NCI-H2081 treated with DMSO at 0.1 percent for 48 hours (cell line): ENCODE results near the gene RASA3.
"Not testable (repeated sequence)": the region's sequence is repeated elsewhere in the genome, so short reads cannot be mapped to it uniquely, and the experiment has no call there.

Source experiments
- DNase-seq: peaks from one replicate; lab custom pipeline; 2025; lab: John Stamatoyannopoulos, UW

The RASA3 gene

DNA sequence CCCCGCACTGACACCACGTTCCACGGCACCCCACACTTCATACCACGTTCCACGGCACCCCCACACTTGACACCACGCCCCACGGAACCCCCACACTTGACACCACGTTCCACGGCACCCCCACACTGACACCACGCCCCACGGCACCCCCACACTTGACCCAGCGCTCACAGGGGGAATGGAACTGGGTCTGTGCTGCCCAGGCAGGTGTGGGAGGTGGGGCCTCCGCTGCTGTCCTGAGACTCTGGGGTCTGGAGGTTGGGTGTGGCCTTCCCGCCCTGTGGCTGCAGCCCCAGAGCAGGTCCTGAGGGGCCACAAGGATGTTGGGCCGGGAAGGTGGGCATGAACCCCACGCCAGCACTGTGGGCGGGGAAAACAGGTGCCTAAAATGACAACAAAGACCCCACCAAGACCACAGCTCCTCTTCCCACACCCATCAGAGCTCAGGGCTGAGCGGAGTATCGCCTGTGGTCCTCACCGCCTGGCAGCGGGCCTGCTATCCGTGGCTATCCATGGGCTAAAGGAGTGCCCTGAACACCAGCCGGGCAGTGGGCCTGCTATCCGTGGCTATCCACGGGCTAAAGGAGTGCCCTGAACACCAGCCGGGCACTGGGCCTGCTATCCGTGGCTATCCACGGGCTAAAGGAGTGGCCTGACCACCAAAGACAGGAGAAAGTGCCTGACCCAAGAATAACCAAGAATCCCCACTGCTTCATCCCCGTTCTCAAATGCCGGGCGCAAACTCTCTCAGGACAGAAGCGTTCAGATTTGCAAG is 98.7 kb downstream of the RASA3 start:
- DNase-seq: no peak

GRCh38 chr13:114032126-114032799 is 100.2 kb downstream of the RASA3 start:
- no peak for DNase-seq

- DNase-seq: no peak
These were observed 100.8 kb downstream of the RASA3 start for GRCh38 chr13:114031631-114032030.

DNA sequence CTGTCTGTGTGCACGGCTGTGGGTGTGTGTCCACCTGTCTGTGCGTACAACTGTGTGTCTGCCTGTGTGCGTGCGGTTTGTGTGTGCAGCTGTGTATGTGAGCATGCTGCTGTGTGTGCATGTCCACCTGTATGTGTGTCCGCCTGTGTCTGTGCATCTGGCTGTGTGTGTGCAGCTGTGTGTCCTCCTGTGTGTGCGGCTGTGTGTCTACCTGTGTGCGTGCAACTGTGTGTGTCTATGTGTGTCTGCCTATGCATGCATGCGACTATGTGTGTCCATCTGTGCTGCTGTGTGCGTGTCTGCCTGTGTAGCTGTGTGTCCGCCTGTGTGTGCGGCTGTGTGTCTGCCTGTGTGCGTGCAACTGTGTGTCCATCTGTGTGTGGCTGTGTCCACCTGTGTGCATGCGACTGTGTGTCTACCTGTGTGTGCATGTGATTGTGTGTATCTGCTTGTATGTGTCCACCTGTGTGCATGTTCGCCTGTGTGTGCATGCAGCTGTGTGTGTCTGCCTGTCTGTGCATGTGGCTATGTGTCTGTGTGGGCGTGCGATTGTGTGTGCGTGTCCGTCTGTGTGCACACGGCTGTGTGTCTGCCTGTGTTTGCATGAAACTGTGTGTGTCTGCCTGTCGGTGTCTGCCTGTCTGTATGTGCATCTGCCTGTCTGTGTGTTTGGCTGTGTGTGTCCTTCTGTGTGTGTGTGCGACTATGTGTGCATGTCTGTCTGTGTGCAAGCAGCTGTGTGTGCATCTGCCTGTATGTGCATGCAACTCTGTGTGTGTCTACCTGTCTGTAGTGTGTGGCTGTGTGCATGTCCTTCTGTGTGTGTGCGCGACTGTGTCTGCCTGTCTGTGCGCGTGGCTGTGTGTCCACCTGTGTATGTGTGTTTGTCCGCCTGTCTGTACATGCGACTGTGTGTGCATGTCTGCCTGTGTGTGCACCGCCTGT is 101.5 kb downstream of the RASA3 start:
- no peak for DNase-seq

DNA sequence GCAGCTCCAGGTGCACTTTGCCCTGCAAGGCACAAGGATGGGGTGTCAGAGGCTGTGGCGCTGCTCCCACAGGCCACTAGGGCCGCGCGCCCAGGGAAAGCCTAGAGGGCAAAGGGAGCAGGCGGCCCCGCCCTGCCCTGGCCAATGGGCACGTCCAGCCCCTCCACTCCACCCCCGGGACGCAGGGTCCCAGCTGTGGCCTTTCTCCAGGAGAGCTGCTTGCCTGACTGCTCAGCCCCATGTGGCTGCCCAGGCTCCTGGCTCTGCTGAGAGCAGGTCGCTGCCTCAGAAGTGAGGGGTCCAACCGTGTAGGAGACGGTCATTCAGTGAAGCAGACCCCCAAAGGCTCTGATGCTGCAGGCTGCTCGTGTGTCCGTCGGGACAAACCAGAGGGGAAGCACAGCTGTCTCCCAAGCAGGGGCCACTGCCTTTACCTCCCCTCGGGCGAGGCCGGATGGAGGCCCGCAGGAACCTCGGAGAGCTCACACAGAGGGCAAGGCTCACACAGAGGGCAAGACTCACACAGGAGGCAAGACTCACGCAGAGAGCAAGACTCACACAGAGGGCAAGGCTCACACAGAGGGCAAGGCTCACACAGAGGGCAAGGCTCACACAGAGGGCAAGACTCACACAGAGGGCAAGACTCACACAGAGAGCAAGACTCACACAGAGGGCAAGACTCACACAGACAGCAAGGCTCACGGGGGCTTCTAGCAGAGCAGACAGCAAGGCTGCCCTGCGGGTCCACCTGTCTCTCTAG is 102.4 kb downstream of the RASA3 start:
- no peak for DNase-seq

- no peak for DNase-seq
These were observed 104.6 kb downstream of the RASA3 start for GRCh38 chr13:114027826-114028225.

- DNase-seq: no peak
These were observed 105.2 kb downstream of the RASA3 start for GRCh38 chr13:114027046-114027715.

DNA sequence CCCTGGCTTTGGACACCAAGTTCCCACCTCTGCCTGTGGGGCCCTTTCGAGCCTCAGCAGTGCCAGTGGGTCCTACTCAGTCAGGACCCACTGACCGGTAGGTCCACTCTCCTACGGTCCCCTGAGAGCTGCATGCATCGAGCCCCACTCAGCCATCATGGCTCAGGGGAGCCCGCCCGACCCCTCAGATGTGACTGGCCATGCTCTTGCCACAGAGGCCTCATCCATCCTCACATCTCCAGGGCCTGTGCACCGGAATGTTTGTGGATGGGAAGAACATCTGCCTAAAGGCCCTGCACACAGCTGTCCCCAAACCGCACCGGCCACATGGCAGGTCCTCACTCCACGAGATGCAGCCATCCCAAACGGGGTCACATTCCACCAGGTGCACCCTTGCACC is 105.9 kb downstream of the RASA3 start:
- no peak for DNase-seq

- no peak for DNase-seq
These were observed 106.5 kb downstream of the RASA3 start for GRCh38 chr13:114025714-114026431.

GRCh38 chr13:114025405-114025713 is 107.1 kb downstream of the RASA3 start:
- no peak for DNase-seq

DNA sequence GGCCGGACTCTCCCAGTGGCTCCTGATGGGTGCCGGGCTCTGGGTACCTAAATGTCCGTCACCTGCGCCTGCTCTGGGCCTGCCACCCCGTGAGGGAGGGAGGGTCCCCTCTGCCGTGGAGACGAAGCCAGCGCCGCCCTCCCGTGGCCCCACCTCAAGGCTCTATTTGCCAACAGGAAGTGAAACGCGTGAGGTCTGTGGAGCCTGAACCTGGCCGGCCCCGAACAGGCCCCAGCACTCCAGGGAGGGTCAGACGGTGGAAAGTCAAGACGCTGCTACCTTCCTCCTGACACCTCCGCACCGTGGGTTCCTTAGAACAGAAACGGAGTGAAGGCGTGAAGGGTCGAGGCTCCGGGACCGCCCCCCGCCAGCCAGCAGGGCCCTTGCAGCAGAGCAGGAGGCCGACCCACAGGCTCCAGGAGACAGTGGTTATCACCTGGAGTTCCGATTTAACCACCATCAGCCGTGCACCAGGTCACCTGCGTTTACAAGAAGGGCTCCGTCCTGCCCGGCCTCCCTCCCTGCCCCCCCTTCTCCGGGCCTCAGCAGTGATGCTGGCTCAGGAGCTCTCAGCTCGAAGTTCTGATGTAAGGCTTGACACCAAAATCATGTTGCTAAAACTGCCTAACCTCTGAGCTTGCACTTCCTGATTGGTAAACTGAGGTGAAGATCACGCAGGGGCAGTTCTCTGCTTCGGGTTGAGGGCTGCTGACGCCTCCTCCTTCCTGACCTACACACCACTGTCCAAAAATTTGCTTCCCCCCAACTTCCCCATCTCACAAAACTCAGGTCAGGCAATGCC is 107.6 kb downstream of the RASA3 start:
- no peak for DNase-seq

GRCh38 chr13:114023716-114024602 is 108.5 kb downstream of the RASA3 start:
- no peak for DNase-seq

DNA sequence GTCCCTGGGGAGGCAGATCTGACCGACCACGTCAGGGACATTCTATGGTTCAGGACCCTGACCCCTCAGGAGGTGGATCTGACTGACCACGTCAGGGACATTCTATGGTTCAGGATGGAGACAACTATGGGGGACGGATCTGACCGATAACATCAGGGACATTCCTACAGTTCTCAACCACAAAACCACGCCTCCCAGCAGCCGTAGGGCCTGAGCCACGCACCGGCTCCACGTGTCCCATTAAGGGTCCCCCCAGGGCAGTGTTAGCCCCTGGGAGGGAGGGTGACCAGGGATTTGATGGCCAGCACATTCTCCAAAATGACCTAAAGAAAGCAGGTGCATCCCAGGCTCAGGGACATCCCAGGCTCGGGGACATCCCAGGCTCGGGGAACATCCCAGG is 109.5 kb downstream of the RASA3 start:
- no peak for DNase-seq

DNA sequence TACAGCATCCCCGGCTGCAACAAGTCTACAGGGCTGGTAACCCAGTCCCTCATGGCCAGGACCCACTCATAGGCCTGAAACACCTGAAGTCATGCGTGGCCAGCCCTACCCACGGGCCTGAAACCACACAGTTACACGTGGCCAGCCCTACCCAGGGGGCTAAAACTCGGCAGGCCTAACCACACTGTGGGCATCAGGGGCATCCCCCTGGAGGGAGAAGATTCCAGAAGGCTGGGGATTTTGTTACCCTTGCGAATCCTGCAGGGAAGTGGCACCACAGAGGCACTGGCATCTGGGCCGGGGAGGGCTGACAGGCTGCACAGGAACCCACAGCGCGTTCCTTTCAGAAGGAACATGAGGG is 110.1 kb downstream of the RASA3 start:
- no peak for DNase-seq

DNA sequence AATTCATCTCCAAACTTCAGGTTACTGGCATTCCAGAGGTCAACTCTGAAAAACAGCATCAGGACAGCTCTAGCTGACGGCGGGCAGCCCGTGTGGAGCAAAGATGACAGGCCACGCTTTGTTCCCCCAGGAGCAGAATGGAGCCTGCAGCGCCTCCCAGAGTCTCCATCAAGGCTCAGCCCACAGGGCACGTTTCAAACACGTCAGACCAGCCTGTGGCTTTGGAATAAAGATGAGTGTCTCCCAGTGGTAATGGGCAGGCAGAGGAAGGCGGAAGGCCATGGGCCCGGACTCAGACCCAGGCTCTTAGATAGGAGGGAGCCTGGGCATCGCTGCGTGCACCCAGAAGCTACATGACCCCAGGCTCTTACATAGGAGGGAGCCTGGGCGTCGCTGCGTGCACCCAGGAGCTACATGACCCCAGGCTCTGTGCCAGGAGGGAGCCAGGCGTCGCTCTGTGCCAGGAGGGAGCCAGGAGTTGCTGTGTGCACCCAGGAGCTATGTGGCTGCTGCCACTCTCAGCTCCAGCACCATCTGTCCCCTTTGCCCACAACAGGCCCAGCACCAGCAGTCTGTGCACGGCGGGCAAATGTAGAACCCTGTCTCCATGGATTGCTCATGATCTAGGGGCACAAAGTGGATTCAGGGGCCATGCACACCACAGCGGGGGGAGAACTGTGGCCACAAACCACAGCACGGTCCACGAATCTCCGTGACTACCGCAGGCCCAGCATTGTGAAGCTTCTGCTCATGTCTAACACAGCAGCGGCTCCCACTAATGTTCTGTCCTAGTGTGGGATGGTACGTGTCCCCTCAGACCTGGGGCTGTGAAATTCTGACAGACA is 110.7 kb downstream of the RASA3 start:
- no peak for DNase-seq

- DNase-seq: no peak
These were observed 111.5 kb downstream of the RASA3 start for GRCh38 chr13:114020750-114021463.

DNA sequence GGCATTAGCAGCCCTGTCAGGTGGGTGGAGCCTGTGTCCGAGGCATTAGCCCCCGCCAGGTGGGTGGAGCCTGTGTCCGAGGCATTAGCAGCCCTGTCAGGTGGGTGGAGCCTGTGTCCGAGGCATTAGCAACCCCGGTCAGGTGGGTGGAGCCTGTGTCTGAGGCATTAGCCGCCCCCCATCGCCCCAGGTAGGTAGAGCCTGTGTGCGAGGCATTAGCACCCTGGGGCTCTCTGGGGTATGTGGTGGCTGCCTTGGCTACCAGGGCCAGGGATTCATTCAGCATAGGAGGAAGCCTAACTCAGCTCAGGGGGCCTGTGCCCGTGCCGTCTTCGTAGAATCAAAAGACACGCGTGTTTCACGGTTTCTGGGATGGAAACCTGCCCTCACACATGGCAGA is 112.3 kb downstream of the RASA3 start:
- not testable (repeated sequence) for DNase-seq
